ENCODE measurements around the gene MAD1L1. TPM values are rescaled to one million over a fixed set of nuclear protein-coding genes. Genes with fewer than 3 reads are reported as not detected.

The MAD1L1 gene
- total and polyA plus RNA-seq, 2 donors (not counting 3 experiments of a cell fraction or from before 2014, with no cell fraction given) = 34.1 to 42.3 TPM

DNA sequence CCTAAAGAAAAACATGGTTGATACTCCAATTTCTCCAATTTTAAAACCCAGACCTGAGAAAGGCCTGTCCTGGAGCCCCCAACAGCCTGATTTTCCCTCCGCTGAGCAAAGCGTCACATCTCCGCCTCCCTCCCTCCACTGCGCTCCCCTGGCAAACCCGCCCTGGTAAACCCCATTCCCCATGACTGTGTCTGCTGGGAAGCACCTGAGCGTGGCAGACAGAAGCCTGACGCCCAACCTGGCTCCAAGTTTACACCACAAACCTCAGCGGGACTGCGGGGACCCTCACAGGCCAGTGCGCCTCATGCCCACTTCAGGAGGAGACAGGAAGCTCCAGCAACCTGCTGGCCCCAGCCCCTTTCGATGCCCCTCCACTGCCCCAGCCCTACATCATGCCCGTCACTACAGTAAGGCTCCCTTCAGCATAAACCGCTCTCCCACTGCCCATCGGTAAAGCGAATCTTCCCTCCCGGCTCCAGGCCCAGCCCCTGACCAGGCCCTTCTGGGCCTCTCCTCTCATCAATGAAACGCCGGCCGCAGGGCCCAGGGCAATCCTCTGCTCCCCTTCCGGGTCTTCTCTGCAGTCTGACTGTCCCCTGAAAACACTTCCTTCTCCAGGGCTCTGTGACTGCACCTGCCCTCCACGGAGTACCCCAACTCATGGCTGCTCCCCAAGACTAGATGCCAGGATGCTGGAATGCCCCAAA, 233.3 kb downstream of the MAD1L1 start:
- TF ChIP-seq JUN (IDR thresholded peaks at IDR 0.05; ENCODE audit: borderline replicate concordance, insufficient read depth, insufficient read length, low read depth) = no peak
- TF ChIP-seq MYC (IDR thresholded peaks at IDR 0.05; ENCODE audit: low read depth, low read length) = no peak
- no peak for TF ChIP-seq POLR2AphosphoS5 (IDR thresholded peaks at IDR 0.05; ENCODE audit: insufficient read depth, low read depth, low read length)
- TF ChIP-seq FOS (IDR thresholded peaks at IDR 0.05; ENCODE audit: borderline replicate concordance, insufficient read depth, low read length) = no peak
- TF ChIP-seq, protein P1, sequence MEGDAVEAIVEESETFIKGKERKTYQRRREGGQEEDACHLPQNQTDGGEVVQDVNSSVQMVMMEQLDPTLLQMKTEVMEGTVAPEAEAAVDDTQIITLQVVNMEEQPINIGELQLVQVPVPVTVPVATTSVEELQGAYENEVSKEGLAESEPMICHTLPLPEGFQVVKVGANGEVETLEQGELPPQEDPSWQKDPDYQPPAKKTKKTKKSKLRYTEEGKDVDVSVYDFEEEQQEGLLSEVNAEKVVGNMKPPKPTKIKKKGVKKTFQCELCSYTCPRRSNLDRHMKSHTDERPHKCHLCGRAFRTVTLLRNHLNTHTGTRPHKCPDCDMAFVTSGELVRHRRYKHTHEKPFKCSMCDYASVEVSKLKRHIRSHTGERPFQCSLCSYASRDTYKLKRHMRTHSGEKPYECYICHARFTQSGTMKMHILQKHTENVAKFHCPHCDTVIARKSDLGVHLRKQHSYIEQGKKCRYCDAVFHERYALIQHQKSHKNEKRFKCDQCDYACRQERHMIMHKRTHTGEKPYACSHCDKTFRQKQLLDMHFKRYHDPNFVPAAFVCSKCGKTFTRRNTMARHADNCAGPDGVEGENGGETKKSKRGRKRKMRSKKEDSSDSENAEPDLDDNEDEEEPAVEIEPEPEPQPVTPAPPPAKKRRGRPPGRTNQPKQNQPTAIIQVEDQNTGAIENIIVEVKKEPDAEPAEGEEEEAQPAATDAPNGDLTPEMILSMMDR (IDR thresholded peaks at IDR 0.05; ENCODE audit: extremely low read depth in 1 of 2, insufficient read depth in 1 of 2, low read depth in 1 of 2, low read length in 2 of 2) = no peak
- no peak for TF ChIP-seq EZH2 (IDR thresholded peaks at IDR 0.05; ENCODE audit: borderline replicate concordance, low read depth, low read length, severe bottlenecking)
- TF ChIP-seq GATA2 (IDR thresholded peaks at IDR 0.05; ENCODE audit: insufficient read depth, insufficient read length, low read depth, low read length) = no peak
- TF ChIP-seq POLR2A (IDR thresholded peaks at IDR 0.05; ENCODE audit: low read depth, low read length) = no peak
- TF ChIP-seq, protein P2, sequence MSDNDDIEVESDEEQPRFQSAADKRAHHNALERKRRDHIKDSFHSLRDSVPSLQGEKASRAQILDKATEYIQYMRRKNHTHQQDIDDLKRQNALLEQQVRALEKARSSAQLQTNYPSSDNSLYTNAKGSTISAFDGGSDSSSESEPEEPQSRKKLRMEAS (IDR thresholded peaks at IDR 0.05; ENCODE audit: insufficient read depth, insufficient read length) = no peak
- Histone ChIP-seq H3K9me1 (replicated peaks; ENCODE audit: control insufficient read depth, extremely low read depth, insufficient read depth, low read length) (no peaks in the 10 kb centered on the region), H3K27me3 (ENCODE audit: control insufficient read depth in 2 of 2, insufficient read depth in 2 of 2, low read length in 2 of 2) (no peaks in the 10 kb centered on the region), H4K20me1 (replicated peaks; ENCODE audit: control insufficient read depth, extremely low read depth, insufficient read depth, low read length) (no peaks in the 10 kb centered on the region), H3K9ac (replicated peaks; ENCODE audit: extremely low read depth, insufficient read depth, low read length) (no peak overlapping the region), H3K27ac (ENCODE audit: insufficient read depth, low read depth, low read length) (no peak overlapping the region), H3K4me2 (ENCODE audit: insufficient read depth, low read length) (no peak overlapping the region), H3K9me3 (replicated peaks; ENCODE audit: control insufficient read depth, insufficient read depth, low read length) (no peaks in the 10 kb centered on the region), H3K79me2 (ENCODE audit: control insufficient read depth, insufficient read depth, low read length) (no peaks in the 10 kb centered on the region), H3K4me1 (ENCODE audit: control insufficient read depth, extremely low read depth, insufficient read depth, low read length) (no peaks in the 10 kb centered on the region), H2AFZ (ENCODE audit: low read depth, low read length) (no peak overlapping the region), H3K4me3 (replicated peaks in 1 of 3; ENCODE audit: insufficient read depth in 1 of 3, low read depth in 1 of 3, low read length in 3 of 3) (no peak overlapping the region), H3K36me3 (ENCODE audit: control insufficient read depth in 2 of 2, extremely low read depth in 1 of 2, insufficient read depth in 2 of 2, low read length in 2 of 2) (no peaks in the 10 kb centered on the region)
- intact Hi-C loops (cut with micrococcal nuclease) = no loop called here
- ChIA-PET POLR2A (no interaction called here), CTCF (no interaction called here)
- dilution Hi-C loops (cut with MboI; ENCODE audit: extremely low pct_ligation_motif_present, low sequenced_read_pairs) = no loop called here
- FAIRE-seq (no peak), DNase-seq (ENCODE audit: low read depth, low spot score) (no peak)
- no TSS peak for BruUV-seq (replicated peaks)
